Natural killer cell (primary cell): Measurements from ENCODE around the gene NCAPG2. TPM values are rescaled to one million over a fixed set of nuclear protein-coding genes. Genes with fewer than 3 reads are reported as not detected.

ENCODE experiments used
- ATAC-seq, 3 donors: fragments of 150-1000 bp in 2 of 3; fragments of 200-7000 bp in 1 of 3; cut with Tn5 transposase; 1 replicate in 1 of 3; 2 replicates in 2 of 3; pipeline ENCODE4 v1.10.0; 2021; ENCODE audit warnings: mild to moderate bottlenecking in 2 of 3, moderate library complexity in 2 of 3
- DNase-seq, 2 donors: peaks; one replicate each; pipeline versions ENCODE4 v3.0.0 to v3.0.0-alpha.2; 2013 to 2021; ENCODE audit warnings: mixed read lengths in 1 of 2
- H3K27ac ChIP-seq: one replicate; pipeline ENCODE4 v1.5.1; 2013; ENCODE audit warnings: mild to moderate bottlenecking, low read length
- H3K27me3 ChIP-seq: one replicate; pipeline ENCODE4 v1.6.1; 2013; ENCODE audit warnings: low read length; ENCODE audit not compliant: control insufficient read depth, insufficient read depth
- H3K36me3 ChIP-seq: one replicate; pipeline ENCODE4 v1.6.1; 2013; ENCODE audit warnings: low read length; ENCODE audit not compliant: control insufficient read depth, insufficient read depth
- H3K4me1 ChIP-seq: one replicate; pipeline ENCODE4 v1.6.1; 2013; ENCODE audit warnings: low read length; ENCODE audit not compliant: control insufficient read depth, insufficient read depth
- H3K4me3 ChIP-seq: one replicate; pipeline ENCODE4 v1.5.1; 2013; ENCODE audit warnings: low read length
- H3K9me3 ChIP-seq: one replicate; pipeline ENCODE4 v1.6.1; 2013; ENCODE audit warnings: low read length; ENCODE audit not compliant: control insufficient read depth, insufficient read depth
- H3K27ac Mint-ChIP-seq, 2 donors: one replicate each; pipeline ENCODE4 v1.8.0; 2022; ENCODE audit warnings: mild to moderate bottlenecking in 2 of 2, mixed read lengths in 2 of 2, moderate library complexity in 1 of 2
- H3K27me3 Mint-ChIP-seq, 2 donors: one replicate each; pipeline ENCODE4 v1.8.0; 2022; ENCODE audit warnings: low read depth in 2 of 2, mixed read lengths in 2 of 2
- H3K36me3 Mint-ChIP-seq: one replicate; pipeline ENCODE4 v1.8.0; 2022; ENCODE audit warnings: mixed read lengths
- H3K4me1 Mint-ChIP-seq, 2 donors: one replicate each; pipeline ENCODE4 v1.8.0; 2022; ENCODE audit warnings: mixed read lengths in 2 of 2
- H3K4me3 Mint-ChIP-seq: one replicate; pipeline ENCODE4 v1.8.0; 2022; ENCODE audit warnings: mild to moderate bottlenecking, moderate library complexity, mixed read lengths
- H3K9me3 Mint-ChIP-seq, 2 donors: one replicate each; pipeline ENCODE4 v1.8.0; 2022; ENCODE audit warnings: mixed read lengths in 2 of 2
- CTCF ChIP-seq: fragments of 200-600 bp; IDR thresholded peaks from one replicate; pipeline ENCODE4 v1.8.0; 2022; ENCODE audit warnings: antibody characterized with exemption
- WGBS: methylation state at CpG from one replicate; pipeline ENCODE4 v1.1.7; 2013; ENCODE audit warnings: missing lambda C conversion rate; ENCODE audit not compliant: insufficient coverage; 5-methylcytosine and 5-hydroxymethylcytosine counted together
- intact Hi-C: fragments of 100-400 bp; cut with micrococcal nuclease; formaldehyde crosslinking; loops from one replicate; pipeline ENCODE4 v1.14.2; 2022
- total RNA-seq, 4 donors: library from RNA; stranded (reverse); fragments of 120-200 nt in 1 of 4; gene quantifications; one replicate each; pipeline versions ENCODE4 v1.2.3 to v1.2.4, GENCODE V29; 2013 to 2022

NCAPG2 gene
- total RNA-seq, 3 donors from 2014 or later (not counting 1 experiment from before 2014, with no cell fraction given) = 8.8 to 14.8 (median 14.1) TPM

DNA sequence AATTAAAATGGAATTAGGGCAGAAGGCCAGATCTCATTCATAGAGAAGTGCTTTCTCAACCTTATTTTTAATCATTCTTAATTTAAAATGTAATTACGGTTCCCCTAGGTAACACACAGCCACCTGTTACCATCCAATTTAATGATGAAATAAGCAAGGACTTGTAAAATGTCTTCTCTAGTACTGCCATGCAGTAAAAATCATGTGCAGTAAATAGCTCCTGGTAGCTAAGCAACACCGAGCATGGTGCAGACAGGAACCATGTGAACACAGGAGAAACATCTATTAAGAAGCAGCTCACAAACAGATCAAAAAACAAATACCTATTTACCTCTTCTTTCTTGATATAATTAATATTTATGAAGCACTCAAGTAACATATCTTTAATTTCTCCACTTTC, 15.1 kb downstream of the NCAPG2 start:
- ATAC-seq = no peak
- intact Hi-C loops = no loop called here
- Histone ChIP-seq H3K9me3 (no peaks in the 10 kb centered on the region), H3K4me3 (no peak overlapping the region), H3K27ac (no peak overlapping the region), H3K27me3 (no peaks in the 10 kb centered on the region), H3K36me3 (peaks cover 10% of the 10 kb centered on the region), H3K4me1 (no peaks in the 10 kb centered on the region)
- DNase-seq = no peak
- peaks cover 0 to under 1% of the 10 kb centered on the region in 2 donors for H3K4me1 Mint-ChIP-seq
- 100% methylated on average over 1 of the region's 2 CpGs for WGBS
- no peaks in the 10 kb centered on the region for H3K9me3 Mint-ChIP-seq
- H3K4me3 Mint-ChIP-seq = no peak overlapping the region
- TF ChIP-seq CTCF = no peak
- no peak overlapping the region for H3K27ac Mint-ChIP-seq
- no peaks in the 10 kb centered on the region for H3K36me3 Mint-ChIP-seq
- no peaks in the 10 kb centered on the region for H3K27me3 Mint-ChIP-seq

DNA sequence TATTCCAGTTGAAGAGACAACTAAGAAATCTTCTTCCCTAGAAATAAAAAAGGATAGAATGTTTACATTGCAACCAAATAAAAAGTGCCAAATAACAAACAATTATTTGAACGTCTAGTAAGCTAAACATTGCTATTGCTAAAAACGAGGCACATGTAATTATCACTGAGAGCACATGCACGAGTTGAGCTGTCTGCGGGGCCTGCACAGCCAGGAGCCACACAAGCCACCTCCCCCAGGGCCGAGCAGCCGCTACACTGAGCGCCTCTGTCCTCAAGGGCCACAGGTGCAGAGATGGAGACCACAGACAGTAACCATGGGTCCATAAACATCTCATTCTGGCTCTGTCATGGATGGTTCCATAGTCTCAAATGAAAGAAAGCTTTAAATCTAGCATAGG, 17.2 kb downstream of the NCAPG2 start:
- no peak overlapping the region for H3K4me3 Mint-ChIP-seq
- WGBS = 96% methylated on average over 7 of the region's 7 CpGs
- intact Hi-C loops = no loop called here
- Histone ChIP-seq H3K4me3 (no peak overlapping the region), H3K27me3 (no peaks in the 10 kb centered on the region), H3K9me3 (no peaks in the 10 kb centered on the region), H3K27ac (no peak overlapping the region), H3K36me3 (peaks cover 10% of the 10 kb centered on the region), H3K4me1 (no peaks in the 10 kb centered on the region)
- no peaks in the 10 kb centered on the region for H3K4me1 Mint-ChIP-seq
- no peaks in the 10 kb centered on the region for H3K9me3 Mint-ChIP-seq
- H3K36me3 Mint-ChIP-seq = no peaks in the 10 kb centered on the region
- TF ChIP-seq CTCF = no peak
- no peak overlapping the region for H3K27ac Mint-ChIP-seq
- H3K27me3 Mint-ChIP-seq = no peaks in the 10 kb centered on the region
- ATAC-seq = no peak
- DNase-seq = no peak

- H3K36me3 Mint-ChIP-seq = no peaks in the 10 kb centered on the region
- no peak overlapping the region for H3K27ac Mint-ChIP-seq
- Histone ChIP-seq H3K36me3 (peaks cover 10% of the 10 kb centered on the region), H3K9me3 (no peaks in the 10 kb centered on the region), H3K27me3 (no peaks in the 10 kb centered on the region), H3K27ac (no peak overlapping the region), H3K4me3 (no peak overlapping the region), H3K4me1 (no peaks in the 10 kb centered on the region)
- 100% methylated on average over 4 of the region's 4 CpGs for WGBS
- DNase-seq (no peak), ATAC-seq (no peak)
- no peaks in the 10 kb centered on the region for H3K27me3 Mint-ChIP-seq
- no peaks in the 10 kb centered on the region for H3K9me3 Mint-ChIP-seq
- H3K4me3 Mint-ChIP-seq = no peak overlapping the region
- H3K4me1 Mint-ChIP-seq = peaks cover 0 to 7% of the 10 kb centered on the region in 2 donors
- intact Hi-C loops = no loop called here
- no peak for TF ChIP-seq CTCF
Observed at GRCh38 chr7:158685693-158686092, 18.9 kb downstream of the NCAPG2 start.

GRCh38 chr7:158684329-158684728, 20.3 kb downstream of the NCAPG2 start:
- Histone ChIP-seq H3K4me3 (no peak overlapping the region), H3K27ac (no peak overlapping the region), H3K4me1 (peaks cover 3% of the 10 kb centered on the region), H3K27me3 (no peaks in the 10 kb centered on the region), H3K9me3 (no peaks in the 10 kb centered on the region), H3K36me3 (peaks cover 7% of the 10 kb centered on the region)
- WGBS = 100% methylated on average over 1 of the region's 1 CpG
- no peak for ATAC-seq
- Mint-ChIP-seq H3K9me3 (no peaks in the 10 kb centered on the region), H3K4me1 (peaks cover 0 to 7% of the 10 kb centered on the region in 2 donors), H3K27me3 (no peaks in the 10 kb centered on the region), H3K36me3 (no peaks in the 10 kb centered on the region), H3K4me3 (no peak overlapping the region), H3K27ac (no peak overlapping the region)
- TF ChIP-seq CTCF = no peak
- DNase-seq = no peak
- intact Hi-C loops = no loop called here
